ES-I3 (cell line): Measurements from ENCODE around the gene SSBP2.
A peak's percentile ranks its signal among the peaks of the same experiment; 100 is the strongest.

ENCODE experiments used
- H3K36me3 ChIP-seq: 2 replicates; pipeline ENCODE4 v1.6.1; 2013; ENCODE audit warnings: mild to moderate bottlenecking, low read length, control low read depth, moderate library complexity; ENCODE audit not compliant: insufficient read depth
- H3K4me1 ChIP-seq: 2 replicates; pipeline ENCODE4 v1.6.1; 2013; ENCODE audit warnings: mild to moderate bottlenecking, control low read depth, low read length; ENCODE audit not compliant: insufficient read depth
- H3K9ac ChIP-seq: 2 replicates; pipeline ENCODE4 v1.6.1; 2013; ENCODE audit warnings: low read depth, mild to moderate bottlenecking, low read length, moderate library complexity
- H3K9me3 ChIP-seq: 2 replicates; pipeline ENCODE4 v1.6.1; 2013; ENCODE audit warnings: mild to moderate bottlenecking, low read length, moderate library complexity; ENCODE audit not compliant: control insufficient read depth, insufficient read depth

Gene SSBP2

GRCh38 chr5:81405126-81405891 is 345.6 kb downstream of the SSBP2 start:
- Histone ChIP-seq H3K36me3 (no peaks in the 10 kb centered on the region), H3K9me3 (no peaks in the 10 kb centered on the region), H3K9ac (no peak overlapping the region), H3K4me1 (no peaks in the 10 kb centered on the region)

GRCh38 chr5:81402192-81402930 is 348.5 kb downstream of the SSBP2 start:
- Histone ChIP-seq H3K36me3 (no peaks in the 10 kb centered on the region), H3K4me1 (no peaks in the 10 kb centered on the region), H3K9me3 (no peaks in the 10 kb centered on the region), H3K9ac (no peak overlapping the region)

GRCh38 chr5:81401266-81401665 is 349.6 kb downstream of the SSBP2 start:
- Histone ChIP-seq H3K9ac (no peak overlapping the region), H3K36me3 (no peaks in the 10 kb centered on the region), H3K9me3 (no peaks in the 10 kb centered on the region), H3K4me1 (no peaks in the 10 kb centered on the region)

GRCh38 chr5:81400375-81400774 is 350.5 kb downstream of the SSBP2 start:
- Histone ChIP-seq H3K36me3 (no peaks in the 10 kb centered on the region), H3K4me1 (no peaks in the 10 kb centered on the region), H3K9ac (no peak overlapping the region), H3K9me3 (no peaks in the 10 kb centered on the region)

- Histone ChIP-seq H3K36me3 (no peaks in the 10 kb centered on the region), H3K9ac (no peak overlapping the region), H3K4me1 (no peaks in the 10 kb centered on the region), H3K9me3 (no peaks in the 10 kb centered on the region)
These were observed 352.2 kb downstream of the SSBP2 start for GRCh38 chr5:81398741-81399140.

GRCh38 chr5:81397176-81397575 is 353.7 kb downstream of the SSBP2 start:
- H3K4me1 ChIP-seq, result no peaks in the 10 kb centered on the region
- H3K9me3 ChIP-seq, result no peaks in the 10 kb centered on the region
- H3K9ac ChIP-seq, result no peak overlapping the region
- no peaks in the 10 kb centered on the region for H3K36me3 ChIP-seq

GRCh38 chr5:81395262-81395661 is 355.6 kb downstream of the SSBP2 start:
- Histone ChIP-seq H3K9me3 (no peaks in the 10 kb centered on the region), H3K36me3 (no peaks in the 10 kb centered on the region), H3K9ac (no peak overlapping the region)

GRCh38 chr5:81393783-81394718 is 356.8 kb downstream of the SSBP2 start, which contains the start of gene ACOT12:
Gene ACOT12 (minus strand): TSS chr5:81394134. CDS start chr5:81394114, 20 bp downstream.
- no peaks in the 10 kb centered on the region for H3K9me3 ChIP-seq
- no peaks in the 10 kb centered on the region for H3K4me1 ChIP-seq
- peak within 1 kb of the TSS; percentile 78 for H3K9ac ChIP-seq
- no peaks in the 10 kb centered on the region for H3K36me3 ChIP-seq

More at GRCh38 chr5:81395262-81395661, 355.6 kb downstream of the SSBP2 start:
- H3K4me1 ChIP-seq, result no peaks in the 10 kb centered on the region

- H3K4me1 ChIP-seq, result no peaks in the 10 kb centered on the region
- H3K36me3 ChIP-seq, result no peaks in the 10 kb centered on the region
- peak overlapping the region; percentile 78 for H3K9ac ChIP-seq
- H3K9me3 ChIP-seq, result no peaks in the 10 kb centered on the region
These were observed 357.5 kb downstream of the SSBP2 start for GRCh38 chr5:81393430-81393782.

GRCh38 chr5:81389025-81389424 is 361.9 kb downstream of the SSBP2 start:
- no peaks in the 10 kb centered on the region for H3K9me3 ChIP-seq
- no peaks in the 10 kb centered on the region for H3K36me3 ChIP-seq
- no peak overlapping the region for H3K9ac ChIP-seq
- no peaks in the 10 kb centered on the region for H3K4me1 ChIP-seq

- Histone ChIP-seq H3K4me1 (no peaks in the 10 kb centered on the region), H3K9ac (no peak overlapping the region), H3K9me3 (no peaks in the 10 kb centered on the region), H3K36me3 (no peaks in the 10 kb centered on the region)
These were observed 362.7 kb downstream of the SSBP2 start for GRCh38 chr5:81388169-81388568.

GRCh38 chr5:81383867-81384266 is 367.0 kb downstream of the SSBP2 start:
- H3K9ac ChIP-seq, result no peak overlapping the region
- H3K4me1 ChIP-seq, result no peaks in the 10 kb centered on the region
- H3K36me3 ChIP-seq, result no peaks in the 10 kb centered on the region
- H3K9me3 ChIP-seq, result no peaks in the 10 kb centered on the region

- H3K9me3 ChIP-seq, result no peaks in the 10 kb centered on the region
- H3K9ac ChIP-seq, result no peak overlapping the region
- no peaks in the 10 kb centered on the region for H3K4me1 ChIP-seq
- H3K36me3 ChIP-seq, result no peaks in the 10 kb centered on the region
These were observed 379.5 kb downstream of the SSBP2 start for GRCh38 chr5:81371354-81371876.

- Histone ChIP-seq H3K4me1 (no peaks in the 10 kb centered on the region), H3K9me3 (no peaks in the 10 kb centered on the region), H3K9ac (no peak overlapping the region), H3K36me3 (no peaks in the 10 kb centered on the region)
These were observed 380.0 kb downstream of the SSBP2 start for GRCh38 chr5:81370912-81371311.
